HG03378 (cell line): ENCODE data around the gene FAM222A.

Experiments used
- ATAC-seq: cut with Tn5 transposase; IDR thresholded peaks from one replicate; pipeline ENCODE4 v1.9.1; 2021; ENCODE audit warnings: mild to moderate bottlenecking, moderate library complexity; ENCODE audit not compliant: unreplicated experiment

FAM222A gene

GRCh38 chr12:109795023-109795422 is 81.4 kb downstream of the FAM222A start:
- ATAC-seq, result no peak

- no peak for ATAC-seq
These were observed 82.4 kb downstream of the FAM222A start for GRCh38 chr12:109796057-109796456.

GRCh38 chr12:109797905-109798669 is 84.5 kb downstream of the FAM222A start:
- no peak for ATAC-seq

GRCh38 chr12:109798691-109799090 is 85.1 kb downstream of the FAM222A start:
- ATAC-seq, result no peak

- no peak for ATAC-seq
These were observed 86.9 kb downstream of the FAM222A start for GRCh38 chr12:109800536-109800935.

GRCh38 chr12:109802828-109803227 is 89.2 kb downstream of the FAM222A start:
- no peak for ATAC-seq

- ATAC-seq, result no peak
These were observed 90.1 kb downstream of the FAM222A start for GRCh38 chr12:109803678-109804077.

- no peak for ATAC-seq
These were observed 91.5 kb downstream of the FAM222A start for GRCh38 chr12:109804820-109805761.

GRCh38 chr12:109807954-109808643 is 94.5 kb downstream of the FAM222A start:
- ATAC-seq, result no peak

GRCh38 chr12:109808876-109809646 is 95.4 kb downstream of the FAM222A start:
- no peak for ATAC-seq

- no peak for ATAC-seq
These were observed 97.5 kb downstream of the FAM222A start for GRCh38 chr12:109810954-109811623.

GRCh38 chr12:109811624-109811995 is 98.0 kb downstream of the FAM222A start:
- ATAC-seq, result no peak

- ATAC-seq, result no peak
These were observed 100.3 kb downstream of the FAM222A start for GRCh38 chr12:109813810-109814416.

- no peak for ATAC-seq
These were observed 101.0 kb downstream of the FAM222A start for GRCh38 chr12:109814600-109815150.

- ATAC-seq, result no peak
These were observed 101.6 kb downstream of the FAM222A start for GRCh38 chr12:109815225-109815624.

GRCh38 chr12:109815757-109816617 is 102.4 kb downstream of the FAM222A start:
- no peak for ATAC-seq

GRCh38 chr12:109816870-109817269 is 103.2 kb downstream of the FAM222A start:
- ATAC-seq, result no peak

GRCh38 chr12:109817627-109818231 is 104.1 kb downstream of the FAM222A start:
- ATAC-seq, result no peak
